DMS53 treated with DMSO at 0.1 percent for 48 hours (cell line): ENCODE results near the gene HOMER3.
"Not testable (repeated sequence)": the region's sequence is repeated elsewhere in the genome, so short reads cannot be mapped to it uniquely, and the experiment has no call there.

Experiments used
- DNase-seq: peaks from one replicate; lab custom pipeline; 2025; ENCODE audit not compliant: unreplicated experiment; lab: John Stamatoyannopoulos, UW

The HOMER3 gene

DNA sequence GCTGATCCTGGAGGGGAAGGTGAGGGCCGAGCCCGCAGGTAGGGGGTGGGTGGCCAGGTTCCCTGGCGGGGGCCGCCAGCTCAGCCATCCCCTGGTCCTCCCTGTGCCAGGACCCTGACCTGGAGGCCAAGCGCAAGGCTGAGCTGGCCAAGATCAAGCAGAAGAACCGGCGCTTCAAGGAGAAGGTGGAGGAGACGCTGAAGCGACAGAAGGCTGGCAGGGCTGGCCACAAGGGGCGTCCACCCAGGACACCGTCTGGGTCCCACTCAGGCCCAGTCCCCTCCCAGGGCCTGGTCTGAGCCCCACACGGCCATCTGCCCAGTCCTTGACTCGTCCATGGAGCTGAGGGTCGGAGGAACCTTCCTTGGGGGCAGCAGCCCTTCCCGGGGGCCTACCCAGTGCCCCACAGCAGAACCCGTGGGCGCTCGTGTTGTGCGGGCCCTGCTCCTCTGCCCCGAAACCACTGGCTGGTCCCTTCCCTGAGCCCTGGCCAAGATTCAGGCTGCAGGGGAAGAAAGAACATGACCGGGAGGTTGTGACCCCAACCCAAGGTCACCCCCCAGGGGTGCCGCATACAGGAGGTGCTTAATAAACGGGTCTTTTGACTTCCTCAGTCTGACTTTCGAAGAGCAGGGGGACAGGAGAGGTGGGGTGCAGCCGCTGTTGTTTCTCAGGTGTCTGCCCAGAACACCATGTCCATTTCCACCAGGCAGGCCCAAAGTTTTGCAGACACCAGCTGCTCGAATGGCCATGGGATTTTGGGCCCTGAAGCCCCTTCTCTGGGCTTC lies 12.8 kb downstream of the HOMER3 start:
- DNase-seq, result no peak

DNA sequence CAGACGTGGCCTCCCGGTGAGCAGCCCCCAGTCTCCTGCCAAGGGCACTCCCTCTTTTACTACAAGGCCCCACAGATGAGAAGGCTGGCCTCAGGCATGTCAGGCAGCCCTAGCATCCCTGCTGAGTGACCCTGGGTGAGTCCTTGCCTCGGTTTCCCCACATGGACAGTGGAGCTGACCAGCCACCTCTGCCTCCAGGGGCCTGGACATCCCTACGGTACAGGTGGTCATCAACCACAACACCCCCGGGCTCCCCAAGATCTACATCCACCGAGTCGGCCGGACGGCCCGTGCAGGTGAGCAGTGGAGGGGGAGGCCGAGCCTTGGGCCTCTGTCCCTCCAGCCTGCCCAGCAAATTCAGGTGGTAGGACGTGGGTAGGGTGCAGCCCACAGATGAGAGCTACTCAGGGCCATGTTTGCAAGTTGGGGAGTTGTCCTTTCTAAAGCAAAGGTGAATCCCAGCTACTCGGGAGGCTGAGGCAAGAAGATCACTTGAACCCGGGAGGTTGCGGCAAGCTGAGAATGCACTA lies 16.3 kb downstream of the HOMER3 start:
- DNase-seq, result no peak

DNA sequence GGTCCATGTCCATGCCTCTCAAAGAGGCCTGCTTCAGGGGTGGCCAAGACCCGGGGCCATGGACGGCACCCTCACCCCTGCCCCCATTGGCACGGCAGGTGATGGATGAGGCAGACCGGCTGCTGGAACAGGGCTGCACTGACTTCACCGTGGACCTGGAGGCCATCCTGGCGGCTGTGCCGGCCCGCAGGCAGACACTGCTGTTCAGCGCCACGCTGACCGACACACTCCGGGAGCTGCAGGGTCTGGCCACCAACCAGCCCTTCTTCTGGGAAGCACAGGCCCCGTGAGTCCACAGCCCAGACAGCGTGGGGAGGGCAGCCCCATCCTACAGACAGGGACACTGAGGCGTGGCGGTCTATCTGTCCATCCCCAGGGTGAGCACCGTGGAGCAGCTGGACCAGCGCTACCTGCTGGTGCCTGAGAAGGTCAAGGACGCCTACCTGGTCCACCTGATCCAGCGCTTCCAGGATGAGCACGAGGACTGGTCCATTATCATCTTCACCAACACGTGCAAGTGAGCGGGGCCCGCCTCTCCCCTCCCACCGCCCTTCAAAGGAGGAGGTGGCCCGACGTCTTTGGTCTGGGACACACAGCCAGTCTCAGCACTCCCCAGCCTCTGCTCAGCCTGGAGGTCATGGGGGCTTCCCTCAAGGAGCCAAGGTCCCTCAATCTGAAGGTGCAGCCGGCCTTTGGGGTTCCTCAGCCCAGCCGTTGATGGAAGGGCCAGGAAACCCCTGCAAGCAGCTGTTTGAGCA lies 18.6 kb downstream of the HOMER3 start:
- DNase-seq, result no peak

DNA sequence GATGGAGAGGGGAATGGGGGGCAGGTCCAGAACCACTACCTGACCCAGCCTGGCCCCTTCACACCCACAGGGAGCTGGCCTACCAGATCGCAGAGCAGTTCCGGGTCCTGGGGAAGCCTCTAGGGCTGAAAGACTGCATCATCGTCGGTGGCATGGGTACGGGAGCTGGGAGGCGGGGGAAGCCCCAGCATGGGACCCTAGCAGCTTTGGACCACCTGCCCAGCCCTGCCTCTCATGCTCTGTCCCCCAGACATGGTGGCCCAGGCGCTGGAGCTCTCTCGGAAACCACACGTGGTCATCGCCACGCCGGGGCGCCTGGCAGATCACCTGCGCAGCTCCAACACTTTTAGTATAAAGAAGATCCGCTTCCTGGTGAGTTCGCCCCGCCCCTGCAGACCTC lies 19.4 kb downstream of the HOMER3 start:
- no peak for DNase-seq

DNA sequence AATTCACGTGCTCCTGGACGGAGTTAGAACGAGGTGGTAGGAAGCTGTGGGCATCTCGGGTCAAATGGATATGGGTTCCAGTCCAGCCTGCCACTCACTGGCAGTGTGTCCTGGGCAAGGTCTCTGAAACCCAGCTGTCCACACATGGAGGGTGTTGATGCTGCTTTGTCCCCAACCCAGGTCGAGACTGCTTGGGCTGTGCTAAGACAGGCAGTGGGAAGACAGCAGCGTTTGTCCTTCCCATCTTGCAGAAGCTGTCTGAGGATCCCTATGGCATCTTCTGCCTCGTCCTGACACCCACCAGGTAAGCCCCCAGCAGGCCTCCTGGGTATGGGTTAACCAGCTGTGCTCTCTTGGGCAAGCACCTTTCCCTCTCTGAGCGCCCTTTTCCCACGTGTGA lies 20.6 kb downstream of the HOMER3 start:
- DNase-seq, result no peak

DNA sequence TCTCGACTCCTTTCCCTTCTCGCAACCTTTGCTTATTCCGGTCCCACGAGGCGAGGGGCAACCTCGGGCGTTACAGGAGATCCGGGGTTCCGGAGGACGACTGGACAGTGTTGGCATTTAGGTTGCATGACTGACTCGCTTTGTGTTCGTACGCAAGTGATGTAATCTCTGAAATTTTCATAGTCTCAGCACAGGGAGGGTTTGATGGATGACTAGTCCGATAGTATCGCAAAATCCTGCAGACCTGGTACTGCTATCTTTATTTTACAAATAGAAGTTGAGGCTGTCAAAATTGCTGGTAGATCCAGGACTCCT lies 21.2 kb downstream of the HOMER3 start:
- no peak for DNase-seq

DNA sequence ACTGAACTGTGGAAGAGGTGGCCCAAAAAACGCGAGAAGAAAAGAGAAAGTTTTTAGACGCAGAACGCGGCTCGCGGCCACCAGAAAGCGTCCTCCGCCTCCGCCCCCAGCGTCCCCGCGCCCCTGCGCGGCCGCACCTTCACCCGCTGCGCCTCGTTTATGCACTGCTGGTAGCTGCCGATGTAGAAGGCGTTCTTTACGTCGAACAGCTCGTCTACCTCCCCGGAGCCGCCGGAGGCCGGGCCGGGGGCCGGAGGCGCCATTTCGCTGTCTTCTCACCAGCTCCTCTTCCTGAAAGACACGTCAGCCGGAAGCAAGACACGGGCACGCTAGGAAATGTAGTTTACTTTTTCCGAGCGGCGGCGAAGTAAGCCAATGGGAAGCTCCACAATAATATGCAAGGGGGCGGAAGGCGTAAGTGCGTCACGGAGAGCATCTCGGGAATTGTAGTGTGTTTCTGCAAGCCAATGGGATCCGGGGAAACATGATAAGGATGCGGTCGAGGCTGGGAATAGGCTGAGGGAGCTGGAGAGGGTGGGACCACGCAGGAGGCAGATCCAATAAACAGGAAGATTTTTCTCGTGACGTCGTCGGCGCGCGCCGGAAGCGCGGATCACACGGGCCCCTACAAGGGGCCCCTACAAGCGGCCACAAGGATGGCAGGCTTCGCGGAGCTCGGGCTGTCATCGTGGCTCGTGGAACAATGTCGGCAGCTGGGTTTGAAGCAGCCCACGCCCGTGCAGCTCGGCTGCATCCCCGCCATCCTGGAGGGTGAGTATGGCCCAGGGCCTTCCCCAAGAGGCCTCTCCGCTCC lies 21.7 kb downstream of the HOMER3 start, which contains the start of the genes COPE and DDX49:
Gene COPE (minus strand): TSS at position 302 of the 814 bp plus-strand sequence. CDS start 39 bp downstream, at position 263.
Gene DDX49 (plus strand): TSS at position 630 of the 814 bp plus-strand sequence. CDS start 27 bp downstream, at position 657.
- DNase-seq, result peak; percentile 96

DNA sequence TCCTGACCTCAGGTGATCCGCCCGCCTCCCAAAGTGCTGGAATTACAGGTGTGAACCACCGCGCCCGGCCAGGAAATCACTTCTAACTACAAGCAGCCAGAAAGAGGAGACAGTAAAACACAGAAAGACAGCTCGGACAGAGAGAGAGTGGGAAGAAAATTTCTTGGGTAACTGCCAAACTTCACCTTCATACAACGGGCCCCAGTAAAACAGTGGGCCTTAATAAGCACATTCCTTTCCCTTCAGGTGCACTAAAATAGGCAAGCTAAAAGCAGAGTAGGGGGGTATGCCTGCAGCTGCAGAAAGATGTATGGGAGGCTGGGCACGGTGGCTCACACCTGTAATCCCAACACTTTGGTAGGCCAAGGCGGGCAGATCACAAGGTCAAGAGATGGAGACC lies 23.4 kb downstream of the HOMER3 start:
- DNase-seq, result not testable (repeated sequence)

DNA sequence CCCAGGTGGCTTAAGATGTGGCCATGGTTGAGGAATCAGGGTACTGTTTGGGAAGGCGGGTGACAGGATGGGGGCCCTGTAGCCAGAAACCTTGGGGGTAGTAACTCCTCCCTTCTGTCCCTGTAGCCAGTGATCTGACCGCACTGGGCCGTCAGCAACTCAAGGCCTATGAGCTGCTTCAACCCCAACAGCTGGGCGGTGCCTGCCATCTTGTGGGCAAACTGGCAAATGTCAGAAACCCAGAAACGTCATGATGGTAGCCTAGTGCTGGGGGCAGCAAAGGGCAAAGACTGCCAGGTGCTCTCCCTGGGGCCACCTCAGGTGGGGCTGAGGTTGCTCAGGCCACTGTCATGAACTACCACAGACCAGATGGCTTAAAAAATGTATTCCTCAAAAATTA lies 25.4 kb downstream of the HOMER3 start:
- no peak for DNase-seq

DNA sequence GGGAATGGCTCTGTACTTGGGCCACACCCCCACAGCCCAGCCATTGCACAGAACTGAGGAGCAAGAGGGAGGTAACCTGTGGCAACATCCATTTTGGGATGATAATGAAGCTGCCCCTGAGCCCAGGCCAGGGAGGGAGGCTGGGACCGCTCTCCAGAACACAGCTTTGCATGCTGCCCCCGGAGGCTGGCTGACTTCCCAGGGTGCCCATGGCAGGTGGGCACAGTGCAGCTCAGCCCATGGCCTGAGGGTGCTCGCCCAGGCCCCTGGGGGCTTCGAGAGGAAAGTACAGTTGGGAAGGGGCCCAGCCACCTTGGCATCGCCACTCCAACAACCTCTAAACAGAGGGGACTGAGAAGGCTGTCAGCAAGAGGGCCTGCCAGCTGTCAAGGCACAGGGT lies 27.6 kb downstream of the HOMER3 start:
- DNase-seq, result no peak

DNA sequence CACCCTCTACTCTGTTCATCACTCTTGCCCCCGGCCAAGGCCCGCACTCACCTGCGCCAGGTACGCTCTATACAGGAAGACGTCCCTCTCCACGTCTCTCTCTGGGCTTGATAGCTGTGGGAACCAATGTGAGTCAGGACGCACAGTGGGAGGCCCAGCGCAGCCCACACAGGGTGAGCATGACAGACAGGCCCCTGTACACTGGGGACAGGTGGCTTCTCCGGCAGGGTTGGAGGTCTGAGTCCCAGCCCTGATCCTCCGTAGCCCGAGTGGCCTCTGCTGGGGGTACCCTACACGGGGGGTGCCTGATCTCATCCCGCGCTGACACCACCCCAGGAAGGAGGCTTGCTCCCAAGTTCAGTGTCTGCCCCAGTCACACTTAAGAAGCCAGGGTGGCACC lies 28.1 kb downstream of the HOMER3 start:
- DNase-seq, result no peak

DNA sequence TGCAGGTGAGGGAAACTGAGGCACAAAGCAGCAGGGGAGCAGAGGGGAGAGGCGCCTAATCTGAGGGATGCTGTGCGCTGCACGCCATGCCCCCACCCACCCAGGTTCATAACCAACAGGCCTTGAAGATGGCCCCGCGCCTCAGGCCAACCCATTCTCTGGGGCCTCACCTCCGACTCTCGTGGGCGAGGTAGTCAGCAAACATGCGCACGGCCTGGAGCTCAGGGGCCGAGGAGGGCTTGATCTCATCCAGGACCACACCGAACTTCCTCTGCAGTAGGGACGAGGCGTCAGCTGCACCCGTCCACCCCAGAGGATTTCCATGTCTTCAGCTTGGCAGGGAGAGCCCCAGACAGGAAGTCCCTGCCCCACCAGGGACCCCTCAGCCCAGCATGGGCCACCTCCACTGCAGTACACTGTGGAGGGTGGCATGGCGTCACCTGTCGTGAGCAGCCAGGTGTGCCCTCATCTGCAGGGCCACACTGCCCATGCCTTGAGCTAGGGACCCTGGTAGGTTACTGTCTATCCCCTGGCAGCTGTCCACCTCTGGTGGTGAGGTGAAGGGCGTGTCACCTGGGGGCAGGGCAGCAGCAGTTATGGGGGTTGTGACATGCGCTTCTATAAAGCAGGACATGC lies 30.1 kb downstream of the HOMER3 start:
- no peak for DNase-seq

DNA sequence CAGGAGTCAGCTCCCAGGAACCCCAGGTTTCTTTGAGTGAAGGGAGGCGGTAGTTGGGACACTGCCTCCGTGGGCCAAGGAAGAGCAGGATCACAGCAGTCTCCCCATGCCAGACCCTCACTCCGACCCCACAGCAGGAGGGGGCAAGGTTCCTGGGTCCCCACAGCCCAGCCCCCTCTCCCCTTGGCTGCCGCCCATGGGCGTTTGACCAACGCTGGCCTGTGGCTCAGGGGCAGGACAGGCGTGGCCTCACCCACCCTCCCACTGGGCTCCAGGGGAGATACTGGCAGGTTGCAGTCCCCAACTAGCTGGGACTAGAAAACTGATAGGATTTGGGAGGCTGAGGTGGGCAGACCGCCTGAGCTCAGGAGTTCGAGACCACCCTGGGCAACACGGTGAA lies 31.0 kb downstream of the HOMER3 start:
- no peak for DNase-seq

DNA sequence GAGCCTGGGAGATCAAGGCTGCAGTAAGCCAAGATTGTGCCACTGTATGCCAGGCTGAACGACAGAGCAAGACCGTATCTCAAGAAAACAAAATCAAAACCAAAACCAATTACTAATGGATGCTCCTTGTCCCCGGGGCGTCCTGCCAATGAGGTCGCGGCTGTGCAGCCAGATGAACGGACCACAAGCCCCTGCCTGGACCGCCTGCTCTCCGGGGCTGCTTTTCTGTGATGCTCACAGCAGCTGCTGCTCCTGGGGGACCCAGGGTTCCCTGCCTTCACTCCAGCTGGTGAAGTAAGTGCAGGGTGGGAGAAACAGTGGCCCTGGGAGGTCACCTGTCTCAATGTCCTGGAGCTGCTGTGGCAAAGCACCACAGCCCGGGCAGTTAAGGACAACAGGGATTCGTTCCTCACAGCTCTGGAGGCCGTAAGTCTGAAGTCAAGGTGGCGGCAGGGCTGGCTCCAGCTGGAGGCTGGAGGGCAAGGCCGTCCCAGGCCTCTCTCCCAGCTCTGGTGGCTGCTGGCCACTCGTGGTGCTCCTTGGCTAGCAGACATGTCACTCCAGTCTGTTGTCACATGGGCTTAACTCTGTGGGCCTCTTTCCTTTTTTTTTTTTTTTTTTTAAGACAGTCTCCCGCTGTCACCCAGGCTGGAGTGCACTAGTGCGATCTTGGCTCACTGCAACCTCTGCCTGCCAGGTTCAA lies 31.9 kb downstream of the HOMER3 start:
- no peak for DNase-seq

DNA sequence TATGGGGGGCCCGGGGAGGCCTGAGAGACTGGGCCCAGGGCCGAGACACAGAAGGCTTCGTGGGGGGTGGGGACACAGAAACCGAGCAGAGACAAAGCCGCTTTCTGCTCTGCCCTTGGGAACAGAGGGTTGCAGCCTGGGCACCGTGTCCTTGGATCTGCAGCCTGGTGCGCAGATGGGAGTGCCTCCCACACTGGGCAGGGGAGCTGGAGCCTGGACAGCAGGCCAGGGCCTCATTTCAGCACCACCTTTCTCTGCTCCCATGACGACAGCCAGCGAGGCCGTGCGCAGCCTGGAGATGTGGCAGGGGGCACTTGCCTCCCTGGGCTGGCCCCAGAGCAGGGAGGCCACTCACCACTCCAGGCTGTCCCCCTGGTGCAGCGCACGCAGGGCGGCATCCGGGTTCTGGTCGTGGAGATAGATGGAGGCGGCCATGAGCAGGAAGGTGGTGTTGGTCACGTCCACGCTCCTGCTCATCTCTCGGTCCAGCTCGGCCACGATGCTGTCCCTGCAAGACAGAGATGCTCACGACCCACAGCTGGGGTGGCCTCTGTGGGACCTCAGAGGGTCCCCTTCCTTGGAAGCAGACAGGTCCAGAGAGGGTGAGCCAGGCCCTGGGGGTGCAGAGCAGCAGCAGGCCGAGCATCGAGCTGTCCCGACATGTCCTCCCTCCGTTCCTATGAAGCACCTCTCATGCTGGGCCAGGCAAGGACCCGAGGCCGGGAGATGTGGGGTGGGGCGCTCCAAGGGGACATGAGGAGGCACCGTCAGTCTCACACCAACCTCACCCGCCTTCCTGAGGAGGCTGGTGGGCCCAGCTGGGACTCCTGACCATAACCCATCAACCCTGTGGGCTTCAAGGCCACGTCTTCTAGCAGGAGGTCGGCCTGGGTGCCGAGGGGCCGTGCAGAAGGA lies 34.2 kb downstream of the HOMER3 start:
- no peak for DNase-seq

DNA sequence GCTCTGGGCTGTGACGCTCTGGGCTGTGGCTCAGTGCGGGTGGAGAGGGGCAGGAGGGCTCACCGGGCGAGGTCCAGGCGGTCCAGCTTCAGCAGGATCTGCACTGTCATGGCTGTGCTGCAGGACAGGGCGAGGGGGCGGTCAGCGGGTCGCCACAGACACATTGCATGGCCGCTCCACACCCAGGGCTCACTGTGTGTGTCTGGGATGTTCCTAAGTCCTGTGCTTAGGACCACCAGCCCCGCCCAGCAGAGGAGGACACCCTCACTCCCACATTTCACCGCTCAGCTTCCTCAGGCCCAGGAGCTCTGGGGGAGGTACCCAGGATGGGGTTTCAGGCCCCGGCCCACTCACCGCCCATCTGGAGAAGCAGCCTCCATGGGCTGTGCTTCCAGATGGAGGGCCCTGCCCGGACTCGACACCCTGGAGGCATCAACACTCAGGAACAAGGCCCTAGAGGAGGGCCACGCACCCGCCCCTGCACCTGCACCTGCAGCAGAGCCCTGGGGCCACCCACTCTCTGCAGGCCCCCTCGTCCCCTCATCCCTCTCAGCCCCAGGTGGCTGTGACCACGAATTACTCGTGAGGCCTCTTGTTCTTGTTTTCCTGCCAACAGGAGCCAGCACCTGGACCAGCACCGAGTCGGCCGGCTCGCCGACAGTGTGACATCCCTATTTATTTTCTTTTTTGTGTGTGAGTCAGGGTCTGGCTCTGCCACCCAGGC lies 35.3 kb downstream of the HOMER3 start:
- no peak for DNase-seq

DNA sequence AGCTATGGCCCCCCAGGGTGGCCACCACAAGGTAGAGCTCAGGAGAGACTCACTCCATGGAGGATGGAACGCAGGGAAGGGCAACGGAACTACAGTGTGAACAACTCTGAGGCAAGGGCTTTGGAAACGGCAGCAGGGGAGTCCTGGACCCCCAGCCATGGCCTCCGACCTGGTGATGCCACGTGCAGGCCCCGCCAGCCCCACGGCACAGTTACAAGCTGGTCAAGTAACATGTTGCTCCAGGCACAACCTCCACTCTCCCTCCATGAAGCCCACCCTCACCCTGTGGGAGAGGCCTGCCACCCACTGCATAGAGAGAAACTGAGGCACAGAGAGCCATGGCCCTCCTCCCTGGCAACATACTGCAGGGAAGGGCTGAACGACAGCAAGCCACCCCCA lies 36.0 kb downstream of the HOMER3 start:
- DNase-seq, result no peak

DNA sequence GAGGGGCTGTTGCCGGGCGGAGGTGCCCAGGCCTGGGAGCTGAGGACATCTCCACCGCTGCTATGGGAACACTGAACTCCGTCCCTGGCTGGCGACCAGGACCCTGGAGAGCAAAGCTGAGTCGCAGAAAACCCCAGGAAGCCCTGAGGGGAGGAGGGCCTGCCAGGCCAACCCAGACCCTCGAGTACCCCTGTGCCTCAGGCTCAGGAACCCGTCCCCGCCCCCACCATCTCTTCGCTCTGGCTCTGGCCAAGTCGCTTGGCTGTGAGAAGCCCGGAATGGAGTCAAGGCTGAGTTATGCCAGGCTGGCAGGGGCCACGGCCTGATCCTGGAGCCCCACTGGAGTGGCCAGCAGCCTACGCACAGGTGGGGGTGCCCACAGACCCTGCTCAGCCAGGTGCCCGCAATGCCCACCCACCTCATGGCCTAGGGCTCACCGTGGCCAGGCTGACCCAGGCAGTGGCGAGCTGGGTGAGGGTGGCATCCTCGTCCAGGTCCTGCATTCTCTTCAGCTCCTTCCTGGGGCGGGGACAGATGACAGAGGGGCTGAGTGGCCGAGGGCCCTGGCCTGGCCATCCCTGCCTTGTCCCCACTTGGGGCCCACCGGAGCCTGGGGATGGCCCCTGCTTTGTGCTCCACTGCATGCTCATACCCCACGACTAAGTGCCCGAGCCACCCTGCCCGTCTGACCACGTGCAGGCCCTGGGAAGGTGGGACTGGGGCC lies 36.5 kb downstream of the HOMER3 start:
- DNase-seq, result no peak
